Measurements from ENCODE around the gene CPTP. TPM values are rescaled to one million over a fixed set of nuclear protein-coding genes. Genes with fewer than 3 reads are reported as not detected.
A peak's percentile ranks its signal among the peaks of the same experiment; 100 is the strongest.

Gene CPTP
- polyA plus RNA-seq, 5 donors: 9.4 to 22.0 (median 12.4) TPM

GRCh38 chr1:1291023-1291528, 33.5 kb upstream of the CPTP start:
- DNase-seq: no peak

GRCh38 chr1:1291548-1292441, 32.8 kb upstream of the CPTP start:
- no peak for DNase-seq

DNA sequence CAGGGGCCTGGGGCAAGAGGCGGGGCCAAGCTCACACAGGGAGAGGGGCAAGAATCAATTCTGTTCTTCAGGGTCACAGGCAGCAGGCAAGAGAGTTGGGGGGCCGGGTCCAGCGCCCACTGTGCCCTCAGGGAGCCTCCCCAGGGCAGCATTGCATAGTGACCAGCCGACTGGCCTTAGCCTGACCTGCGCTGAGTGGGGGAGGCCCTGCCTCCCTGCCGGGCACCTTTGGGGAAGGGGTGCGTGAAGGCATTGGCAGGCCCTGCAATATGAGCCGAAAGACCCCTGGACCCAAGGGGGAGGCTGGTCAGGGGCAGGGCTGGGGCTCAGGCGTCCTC, 32.2 kb upstream of the CPTP start:
- no peak for DNase-seq

DNA sequence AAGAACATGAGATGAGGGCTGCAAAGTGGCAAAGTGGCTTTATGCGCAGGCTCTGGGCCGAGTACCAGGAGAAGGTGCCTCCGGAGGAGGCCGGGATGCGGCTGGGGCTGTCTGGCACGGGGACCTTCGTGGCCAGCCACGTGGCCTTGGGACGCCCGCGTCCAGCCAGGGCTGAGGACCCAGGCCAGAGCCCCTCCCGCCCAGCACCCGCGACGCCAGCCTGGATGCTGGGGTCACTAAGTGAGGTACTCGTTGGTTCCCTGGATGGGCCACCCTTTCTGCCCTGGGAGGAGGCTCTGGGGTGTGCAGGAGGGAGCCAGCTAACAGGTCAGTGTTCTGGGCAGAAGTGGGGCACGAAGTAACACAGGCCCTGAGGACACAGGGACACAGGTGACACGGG, 31.8 kb upstream of the CPTP start:
- DNase-seq: no peak

DNA sequence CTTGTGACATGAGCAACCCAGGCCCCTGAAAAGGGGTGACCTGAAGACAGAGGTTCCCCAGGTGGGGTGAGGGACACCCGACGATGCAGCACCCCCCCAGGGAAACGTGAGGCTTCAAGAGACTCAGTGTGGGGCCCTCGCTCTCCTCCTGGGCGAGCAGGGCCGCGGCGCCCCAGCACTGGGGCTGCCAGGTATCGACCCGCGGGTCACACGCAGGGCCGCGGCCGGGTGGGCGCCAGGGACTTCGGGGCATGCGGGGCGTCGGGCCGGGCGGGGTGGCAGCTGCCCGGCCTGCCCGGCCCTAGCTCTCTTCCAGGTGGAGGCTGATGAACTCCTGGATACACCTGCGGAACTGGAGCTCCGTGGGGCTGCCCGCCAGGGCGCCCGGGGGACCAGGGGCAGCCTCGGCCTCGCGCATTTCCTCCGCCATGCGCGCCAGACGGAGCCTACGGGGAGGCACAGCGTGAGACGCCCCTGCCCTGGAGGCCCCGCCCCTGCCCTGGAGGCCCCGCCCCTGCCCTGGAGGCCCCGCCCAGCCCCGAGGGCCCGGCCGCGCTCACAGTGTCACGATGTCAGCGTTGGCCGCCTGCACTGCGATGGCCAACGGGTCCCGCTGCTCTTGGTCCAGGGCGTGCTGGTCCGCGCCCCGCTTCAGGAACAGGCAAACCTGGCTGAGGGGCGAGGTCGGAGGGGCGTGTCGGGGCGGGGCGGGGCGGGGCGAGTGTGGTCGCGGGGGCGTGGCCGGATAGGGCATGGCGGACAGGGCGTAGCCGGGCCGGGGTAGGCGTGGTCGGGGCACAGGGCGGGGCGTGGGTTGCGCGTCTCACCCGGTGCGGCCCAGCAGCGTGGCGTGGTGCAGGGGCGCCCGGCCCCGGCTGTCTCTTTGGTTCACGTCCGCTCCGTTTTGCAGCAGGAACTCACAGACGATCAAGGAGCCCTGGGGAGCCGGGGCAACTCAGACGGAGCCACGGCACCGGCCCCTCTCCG, 31.0 kb upstream of the CPTP start:
- DNase-seq: no peak

DNA sequence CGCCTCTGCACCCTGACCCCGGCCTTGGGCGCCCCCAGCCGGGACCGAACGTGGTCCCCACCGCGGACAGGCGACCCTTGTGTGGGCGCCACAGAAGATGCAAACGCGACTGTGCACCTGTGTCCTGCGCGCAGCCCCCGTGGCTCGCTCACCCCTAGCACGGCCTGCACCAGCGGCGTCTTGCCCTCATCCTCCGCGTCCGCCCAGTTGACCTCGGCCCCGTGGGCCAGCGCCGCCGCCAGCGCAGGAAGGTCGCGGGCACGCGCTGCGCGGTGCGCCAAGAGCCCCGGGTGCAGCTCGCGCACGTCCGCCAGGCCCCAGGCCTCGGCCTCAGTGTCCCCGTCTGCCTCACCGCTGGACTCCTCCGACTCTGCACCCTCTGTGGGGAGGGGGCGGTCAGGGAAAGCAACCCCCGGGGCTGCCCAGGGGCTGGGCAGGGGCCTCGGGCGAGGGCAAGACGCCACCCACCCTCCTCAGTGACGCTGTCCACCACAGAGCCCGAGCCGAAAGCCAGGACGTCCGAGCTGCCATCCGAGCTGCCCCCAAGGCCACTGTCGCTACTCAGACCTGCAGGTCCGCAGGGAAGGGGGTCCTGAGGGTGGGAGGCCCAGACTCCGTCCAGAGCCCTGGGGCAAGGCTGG, 30.2 kb upstream of the CPTP start:
- no peak for DNase-seq

GRCh38 chr1:1295154-1295923, 29.3 kb upstream of the CPTP start:
- no peak for DNase-seq

- DNase-seq: no peak
Measured at GRCh38 chr1:1296070-1297061, 28.2 kb upstream of the CPTP start.

- DNase-seq: no peak
Measured at GRCh38 chr1:1297802-1298424, 26.7 kb upstream of the CPTP start.

- DNase-seq: no peak
Measured at GRCh38 chr1:1298861-1299685, 25.5 kb upstream of the CPTP start.

GRCh38 chr1:1299686-1300351, 24.8 kb upstream of the CPTP start:
- DNase-seq: no peak

DNA sequence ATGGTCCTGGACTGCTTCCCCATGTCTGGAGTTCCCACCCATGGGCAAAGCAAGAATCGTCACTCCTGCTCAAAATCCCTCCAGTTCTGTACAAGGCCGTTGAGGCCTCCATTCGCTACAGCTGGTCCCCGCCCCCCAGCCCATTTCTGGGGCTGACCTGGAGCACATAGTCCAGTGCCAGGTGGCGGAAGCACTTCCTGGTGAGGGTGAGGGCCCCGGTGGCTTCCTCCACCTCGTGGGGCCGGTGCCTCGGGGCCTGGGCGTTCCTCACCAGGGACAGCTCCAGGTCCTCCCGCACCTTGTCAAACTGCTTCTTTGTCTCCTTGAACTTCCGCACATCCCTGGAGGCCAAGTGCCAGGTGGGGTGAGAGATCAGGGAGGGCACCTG, 24.3 kb upstream of the CPTP start:
- DNase-seq: no peak

DNA sequence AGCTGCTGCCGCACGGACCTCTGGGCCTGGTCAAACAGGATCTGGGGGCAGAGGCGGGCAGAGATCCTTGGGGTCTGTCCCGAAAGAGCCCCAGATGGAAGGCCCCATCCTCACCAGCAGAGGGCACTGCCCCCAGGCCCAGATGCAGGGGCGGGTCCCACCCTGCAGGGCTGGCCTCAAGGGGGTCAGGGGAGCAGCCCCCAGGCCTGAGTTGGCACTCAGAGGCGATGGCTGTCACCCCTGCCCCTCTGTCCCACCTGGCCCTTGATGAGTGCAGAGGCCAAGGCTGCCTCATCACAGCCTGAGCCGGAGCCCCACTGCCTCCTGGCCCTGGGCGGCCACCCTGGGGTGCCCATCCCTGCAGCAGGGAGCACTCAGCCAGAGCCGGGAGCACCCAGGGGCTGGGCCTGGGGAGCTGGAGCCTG, 22.6 kb upstream of the CPTP start:
- DNase-seq: no peak

GRCh38 chr1:1302951-1303509, 21.6 kb upstream of the CPTP start:
- DNase-seq: no peak

- no peak for DNase-seq
Measured at GRCh38 chr1:1303736-1304135, 20.9 kb upstream of the CPTP start.

GRCh38 chr1:1304331-1305299, 20.0 kb upstream of the CPTP start:
- DNase-seq: peak; percentile 70 to 79
